NCI-H1930 (cell line): ENCODE results near the gene SYNE3.
"Not testable (repeated sequence)": the region's sequence is repeated elsewhere in the genome, so short reads cannot be mapped to it uniquely, and the experiment has no call there.

Experiments
- DNase-seq, 2 experiments: peaks; one replicate each; lab custom pipeline; 2025; lab: John Stamatoyannopoulos, UW

The SYNE3 gene

GRCh38 chr14:95524706-95525512, 8.5 kb upstream of the SYNE3 start:
- peak in 1 of 2 experiments; percentile 30 for DNase-seq

GRCh38 chr14:95523815-95524448, 7.5 kb upstream of the SYNE3 start:
- DNase-seq = no peak

- DNase-seq = no peak
Observed at GRCh38 chr14:95523051-95523814, 6.8 kb upstream of the SYNE3 start.

- DNase-seq = no peak
Observed at GRCh38 chr14:95522556-95522955, 6.1 kb upstream of the SYNE3 start.

- no peak for DNase-seq
Observed at GRCh38 chr14:95522116-95522515, 5.7 kb upstream of the SYNE3 start.

- no peak for DNase-seq
Observed at GRCh38 chr14:95521001-95521400, 4.6 kb upstream of the SYNE3 start.

- no peak for DNase-seq
Observed at GRCh38 chr14:95520346-95520745, 3.9 kb upstream of the SYNE3 start.

GRCh38 chr14:95519699-95520098, 3.2 kb upstream of the SYNE3 start:
- no peak for DNase-seq

- no peak for DNase-seq
Observed at GRCh38 chr14:95518045-95518751, 1.7 kb upstream of the SYNE3 start.

GRCh38 chr14:95515596-95516552, 576 bp downstream of the SYNE3 start:
- peak; percentile 41 to 57 for DNase-seq

- DNase-seq = no peak
Observed at GRCh38 chr14:95515080-95515489, 1.4 kb downstream of the SYNE3 start.

- DNase-seq = no peak
Observed at GRCh38 chr14:95514131-95515079, 2.0 kb downstream of the SYNE3 start.

GRCh38 chr14:95513291-95513690, 3.2 kb downstream of the SYNE3 start:
- no peak for DNase-seq

GRCh38 chr14:95511687-95512086, 4.8 kb downstream of the SYNE3 start:
- no peak for DNase-seq

- no peak for DNase-seq
Observed at GRCh38 chr14:95510804-95511203, 5.6 kb downstream of the SYNE3 start.

- DNase-seq = not testable (repeated sequence)
Observed at GRCh38 chr14:95510344-95510743, 6.1 kb downstream of the SYNE3 start.

GRCh38 chr14:95509495-95509894, 7.0 kb downstream of the SYNE3 start:
- DNase-seq = no peak

- DNase-seq = no peak
Observed at GRCh38 chr14:95508377-95508776, 8.1 kb downstream of the SYNE3 start.

- no peak for DNase-seq
Observed at GRCh38 chr14:95507701-95508103, 8.7 kb downstream of the SYNE3 start.

GRCh38 chr14:95507174-95507573, 9.3 kb downstream of the SYNE3 start:
- DNase-seq = no peak
